ENCODE results near the gene MAP3K7CL. TPM values are rescaled to one million over a fixed set of nuclear protein-coding genes. Genes with fewer than 3 reads are reported as not detected.
A peak's percentile ranks its signal among the peaks of the same experiment; 100 is the strongest.

The MAP3K7CL gene
- total RNA-seq, 1 donor from 2014 or later = 11.4 TPM

DNA sequence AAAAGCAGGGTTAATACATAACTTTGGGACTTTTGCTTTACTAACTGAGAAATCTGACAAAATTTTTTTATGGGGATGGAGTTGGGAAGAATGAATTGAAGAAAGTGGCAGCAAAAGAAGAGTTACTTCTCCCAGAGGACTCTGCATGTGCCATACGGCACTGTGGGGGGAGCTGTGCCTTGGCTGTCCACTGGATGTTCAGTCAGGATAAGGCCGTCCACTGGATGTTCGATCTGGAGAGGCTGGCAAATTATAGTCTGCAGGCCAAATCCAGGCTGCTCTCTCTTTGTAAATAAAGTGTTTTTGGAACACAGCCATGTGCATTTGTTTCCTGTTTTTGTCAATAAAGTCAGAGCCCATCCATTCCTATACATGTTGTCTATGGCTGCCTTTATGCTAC, 4.5 kb upstream of the MAP3K7CL start:
- Mint-ChIP-seq H3K36me3 (ENCODE audit: low read depth) (peaks cover 3% of the 10 kb centered on the region), H3K27me3 (no peaks in the 10 kb centered on the region), H3K4me1 (peaks cover 40% of the 10 kb centered on the region), H3K9me3 (peaks cover 3% of the 10 kb centered on the region), H3K27ac (peak overlapping the region; percentile 69), H3K4me3 (no peak overlapping the region)
- CTCF ChIA-PET = no interaction called here
- DNase-seq = no peak
- POLR2A ChIA-PET = interaction anchor here (2.1 kb wide), 1 partner anchor 70 kb away, joined by 18 read pairs; no protein-coding TSS in a partner anchor
- intact Hi-C loops (cut with micrococcal nuclease) = loop anchor here (1.0 to 5.0 kb wide), 3 partner anchors 34 to 107 kb away; no protein-coding TSS in a partner anchor
- TF ChIP-seq, protein P1, sequence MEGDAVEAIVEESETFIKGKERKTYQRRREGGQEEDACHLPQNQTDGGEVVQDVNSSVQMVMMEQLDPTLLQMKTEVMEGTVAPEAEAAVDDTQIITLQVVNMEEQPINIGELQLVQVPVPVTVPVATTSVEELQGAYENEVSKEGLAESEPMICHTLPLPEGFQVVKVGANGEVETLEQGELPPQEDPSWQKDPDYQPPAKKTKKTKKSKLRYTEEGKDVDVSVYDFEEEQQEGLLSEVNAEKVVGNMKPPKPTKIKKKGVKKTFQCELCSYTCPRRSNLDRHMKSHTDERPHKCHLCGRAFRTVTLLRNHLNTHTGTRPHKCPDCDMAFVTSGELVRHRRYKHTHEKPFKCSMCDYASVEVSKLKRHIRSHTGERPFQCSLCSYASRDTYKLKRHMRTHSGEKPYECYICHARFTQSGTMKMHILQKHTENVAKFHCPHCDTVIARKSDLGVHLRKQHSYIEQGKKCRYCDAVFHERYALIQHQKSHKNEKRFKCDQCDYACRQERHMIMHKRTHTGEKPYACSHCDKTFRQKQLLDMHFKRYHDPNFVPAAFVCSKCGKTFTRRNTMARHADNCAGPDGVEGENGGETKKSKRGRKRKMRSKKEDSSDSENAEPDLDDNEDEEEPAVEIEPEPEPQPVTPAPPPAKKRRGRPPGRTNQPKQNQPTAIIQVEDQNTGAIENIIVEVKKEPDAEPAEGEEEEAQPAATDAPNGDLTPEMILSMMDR (IDR thresholded peaks at IDR 0.05) = no peak
- no peak for ATAC-seq (ENCODE audit: low read depth)

DNA sequence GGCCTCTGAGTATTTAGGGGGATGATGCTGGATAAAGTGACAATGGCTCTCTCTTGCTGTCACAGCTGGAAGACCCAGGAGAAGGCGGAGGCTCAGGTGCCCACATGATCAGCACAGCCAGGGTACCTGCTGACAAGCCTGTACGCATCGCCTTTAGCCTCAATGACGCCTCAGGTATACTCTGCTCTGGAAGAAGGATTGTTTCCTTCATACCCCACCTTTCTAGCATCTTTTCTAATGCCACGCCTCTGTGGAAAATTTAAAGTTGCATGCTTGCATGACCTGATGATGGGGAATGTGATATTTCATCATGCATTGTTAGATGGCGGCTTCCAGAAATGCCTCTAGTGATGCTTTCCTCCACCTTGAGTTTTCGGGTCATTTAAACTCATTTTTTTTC, 2.8 kb downstream of the MAP3K7CL start:
- peaks cover 3% of the 10 kb centered on the region for H3K9me3 Mint-ChIP-seq
- peaks cover 5% of the 10 kb centered on the region for H3K36me3 Mint-ChIP-seq (ENCODE audit: low read depth)
- POLR2A ChIA-PET = no interaction called here
- DNase-seq = no peak
- no peaks in the 10 kb centered on the region for H3K27me3 Mint-ChIP-seq
- ATAC-seq (ENCODE audit: low read depth) = no peak
- TF ChIP-seq, protein P1 (IDR thresholded peaks at IDR 0.05) = no peak
- intact Hi-C loops (cut with micrococcal nuclease) = no loop called here
- H3K27ac Mint-ChIP-seq = no peak overlapping the region
- no peak overlapping the region for H3K4me3 Mint-ChIP-seq
- CTCF ChIA-PET = no interaction called here
- H3K4me1 Mint-ChIP-seq = peaks cover 2% of the 10 kb centered on the region

DNA sequence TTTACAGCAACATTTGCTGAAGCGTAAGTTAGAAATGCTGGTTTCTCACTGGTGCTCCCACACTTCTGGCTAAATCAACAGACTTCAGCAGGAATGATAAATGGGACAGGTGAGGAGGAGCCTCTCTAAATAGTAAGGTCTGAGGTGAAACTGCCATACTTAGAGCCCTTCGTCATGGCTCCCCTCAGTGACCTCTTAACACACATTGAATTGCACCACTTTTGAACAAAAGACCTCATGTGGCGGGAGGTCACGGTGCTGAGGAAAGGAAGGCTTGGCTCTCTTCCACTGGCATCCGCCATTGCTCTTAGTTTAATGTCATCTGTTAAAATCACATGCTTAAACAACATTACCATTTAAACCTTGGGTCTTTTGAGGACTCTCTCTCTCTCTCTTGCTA, 3.4 kb downstream of the MAP3K7CL start:
- TF ChIP-seq, protein P1 (IDR thresholded peaks at IDR 0.05) = no peak
- peaks cover 5% of the 10 kb centered on the region for H3K36me3 Mint-ChIP-seq (ENCODE audit: low read depth)
- H3K27ac Mint-ChIP-seq = no peak overlapping the region
- H3K4me3 Mint-ChIP-seq = no peak overlapping the region
- H3K27me3 Mint-ChIP-seq = no peaks in the 10 kb centered on the region
- H3K4me1 Mint-ChIP-seq = peaks cover 2% of the 10 kb centered on the region
- intact Hi-C loops (cut with micrococcal nuclease) = no loop called here
- DNase-seq (no peak), ATAC-seq (ENCODE audit: low read depth) (no peak)
- peaks cover 3% of the 10 kb centered on the region for H3K9me3 Mint-ChIP-seq
- ChIA-PET POLR2A (no interaction called here), CTCF (no interaction called here)

DNA sequence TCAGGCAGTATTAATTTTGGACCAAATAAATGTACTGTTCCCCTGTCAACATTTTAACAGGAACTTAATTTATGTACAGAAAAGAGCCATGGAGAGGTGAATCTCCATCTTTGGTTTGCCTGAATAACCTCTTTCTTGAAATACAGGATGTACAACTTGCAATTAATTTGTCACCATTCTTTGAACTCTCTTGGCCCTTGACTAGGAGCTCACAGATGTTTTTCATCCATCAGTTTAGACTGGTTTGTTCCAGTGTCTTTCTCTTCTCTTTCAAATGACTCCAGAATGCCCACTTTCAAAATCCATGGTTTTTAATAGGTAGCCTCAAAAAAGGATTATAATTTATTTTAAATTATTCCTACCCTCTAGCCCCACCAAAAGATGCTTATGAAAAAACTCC, 5.0 kb downstream of the MAP3K7CL start:
- Mint-ChIP-seq H3K27me3 (no peaks in the 10 kb centered on the region), H3K9me3 (no peaks in the 10 kb centered on the region), H3K4me1 (peaks cover under 1% of the 10 kb centered on the region), H3K27ac (no peak overlapping the region), H3K4me3 (no peak overlapping the region), H3K36me3 (ENCODE audit: low read depth) (peaks cover 3% of the 10 kb centered on the region)
- POLR2A ChIA-PET = no interaction called here
- ATAC-seq (ENCODE audit: low read depth) (no peak), DNase-seq (no peak)
- intact Hi-C loops (cut with micrococcal nuclease) = no loop called here
- TF ChIP-seq, protein P1 (IDR thresholded peaks at IDR 0.05) = no peak
- CTCF ChIA-PET = no interaction called here

DNA sequence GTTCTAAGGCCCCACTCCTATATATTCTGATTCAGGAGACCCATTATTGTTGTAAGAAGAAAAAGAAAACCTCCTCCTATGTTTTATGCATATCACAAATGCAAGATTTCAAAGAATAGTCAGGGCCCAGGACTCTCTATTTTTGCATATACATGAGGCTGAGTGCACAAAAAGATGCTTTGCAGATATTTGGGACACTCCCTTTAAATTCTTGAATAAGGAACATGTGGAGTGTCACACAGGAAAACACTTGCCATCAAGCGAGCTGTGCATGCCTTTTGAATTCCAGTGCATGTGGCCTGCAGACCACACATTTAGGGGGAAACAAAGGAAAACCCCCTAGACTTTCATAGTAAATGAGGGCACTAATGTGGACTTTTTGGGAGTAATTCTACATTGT, 5.6 kb downstream of the MAP3K7CL start:
- H3K4me1 Mint-ChIP-seq = no peaks in the 10 kb centered on the region
- H3K9me3 Mint-ChIP-seq = no peaks in the 10 kb centered on the region
- DNase-seq = no peak
- H3K27ac Mint-ChIP-seq = no peak overlapping the region
- POLR2A ChIA-PET = no interaction called here
- ATAC-seq (ENCODE audit: low read depth) = no peak
- H3K36me3 Mint-ChIP-seq (ENCODE audit: low read depth) = peaks cover 3% of the 10 kb centered on the region
- H3K4me3 Mint-ChIP-seq = no peak overlapping the region
- H3K27me3 Mint-ChIP-seq = no peaks in the 10 kb centered on the region
- CTCF ChIA-PET = no interaction called here
- TF ChIP-seq, protein P1 (IDR thresholded peaks at IDR 0.05) = no peak
- intact Hi-C loops (cut with micrococcal nuclease) = no loop called here
